Activated CD8-positive, alpha-beta memory T cell treated with anti-CD3 and anti-CD28 coated beads, Interleukin-2, amount 50 U/mL, for 24 hours (primary cell): ENCODE measurements around the gene MBD5.

Experiments
- DNase-seq: peaks from one replicate; pipeline ENCODE4 v3.0.0-alpha.2; 2020; ENCODE audit errors: extremely low read depth

The MBD5 gene

DNA sequence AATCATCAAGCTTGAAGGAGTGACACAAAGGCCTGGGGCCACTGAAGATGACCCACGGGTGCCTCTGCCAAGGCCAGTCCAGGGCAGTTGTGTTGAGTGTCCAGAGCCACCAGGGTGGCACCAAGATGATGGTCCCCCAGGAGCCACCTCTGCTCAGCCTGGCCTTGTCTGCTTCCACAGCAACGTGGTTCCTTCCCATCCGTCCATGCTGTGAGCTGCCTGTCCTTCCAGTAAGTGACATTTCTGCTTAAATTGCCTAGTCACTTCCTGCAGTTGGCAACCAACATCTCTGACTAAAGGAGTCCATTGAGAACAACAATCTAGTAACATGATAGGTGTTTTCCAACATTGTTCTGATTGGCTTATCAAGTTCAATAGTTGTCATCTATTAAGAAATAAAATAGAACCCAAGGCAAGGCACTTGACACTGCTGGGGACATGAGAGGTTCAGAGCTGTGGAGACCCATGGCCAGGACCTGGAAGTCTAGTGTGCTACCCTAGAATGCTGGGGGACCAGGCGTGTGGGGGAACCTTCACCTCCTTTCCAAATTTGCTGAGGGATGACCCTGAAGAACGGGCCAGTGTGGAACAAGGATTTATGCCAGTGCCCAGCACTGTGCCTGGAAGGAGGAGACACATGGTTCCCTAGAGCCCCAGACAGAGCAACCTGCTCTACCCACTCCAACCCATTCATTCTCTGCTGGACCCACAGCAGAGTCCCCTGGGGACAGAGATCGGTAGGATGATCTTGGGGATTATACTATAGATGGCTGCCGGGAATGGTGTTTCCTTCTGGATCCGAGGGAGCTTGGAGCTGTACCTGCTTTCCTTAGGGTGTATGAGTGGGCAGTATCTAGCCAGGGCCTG is 524.7 kb downstream of the MBD5 start:
- DNase-seq: no peak

DNA sequence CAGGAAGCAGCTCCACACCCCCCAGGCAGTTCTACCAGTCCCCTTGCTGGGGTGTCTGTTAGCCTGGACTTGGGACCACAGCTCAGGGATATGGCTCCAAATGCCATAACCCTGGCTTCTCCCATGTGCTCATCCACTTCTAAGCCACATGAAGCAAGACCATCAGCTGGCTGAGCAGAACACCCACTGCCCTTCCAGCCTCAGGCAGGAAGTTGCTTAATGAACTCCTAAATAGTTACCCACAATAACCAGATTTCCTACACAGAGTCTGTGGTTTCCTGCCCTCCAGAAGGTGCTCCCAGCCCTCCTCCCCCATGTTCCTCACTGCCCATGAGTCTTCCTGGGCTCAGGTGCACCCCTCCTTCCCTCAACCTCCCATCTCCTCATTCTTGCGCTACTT is 525.4 kb downstream of the MBD5 start:
- no peak for DNase-seq

DNA sequence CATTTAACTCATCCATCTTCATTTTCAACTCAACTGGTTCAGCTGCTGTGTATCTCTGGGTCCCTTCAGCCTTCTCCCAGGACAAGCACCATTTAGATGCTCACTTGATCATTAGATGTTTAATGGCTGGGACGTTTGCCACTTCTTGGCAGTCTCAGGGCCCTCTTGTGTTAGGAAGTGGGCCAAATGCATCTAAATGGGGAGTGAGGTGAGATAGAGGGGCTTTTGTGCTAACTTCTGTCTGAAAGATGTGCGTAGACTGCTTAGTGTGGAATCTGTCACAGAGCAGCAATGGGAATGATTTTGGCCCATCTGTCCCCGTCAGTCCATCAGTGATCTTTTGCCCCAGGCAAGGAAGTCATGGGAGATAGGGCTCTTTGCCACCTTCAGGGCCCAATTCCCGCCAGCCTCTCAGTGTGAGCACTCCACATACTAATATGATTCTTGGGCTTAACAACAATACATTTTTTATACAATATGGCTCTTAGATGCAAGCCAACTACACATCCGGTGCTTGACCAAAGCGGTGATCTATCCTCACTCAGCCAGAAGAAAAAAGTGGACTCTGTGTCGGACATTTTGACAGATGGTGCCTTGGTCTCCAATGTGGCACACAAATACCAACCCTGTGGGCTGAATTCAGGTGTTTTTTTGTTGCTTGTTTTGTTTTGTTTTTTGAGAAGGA is 528.0 kb downstream of the MBD5 start:
- DNase-seq: no peak

GRCh38 chr2:148552675-148553331 is 531.9 kb downstream of the MBD5 start:
- DNase-seq: no peak

DNA sequence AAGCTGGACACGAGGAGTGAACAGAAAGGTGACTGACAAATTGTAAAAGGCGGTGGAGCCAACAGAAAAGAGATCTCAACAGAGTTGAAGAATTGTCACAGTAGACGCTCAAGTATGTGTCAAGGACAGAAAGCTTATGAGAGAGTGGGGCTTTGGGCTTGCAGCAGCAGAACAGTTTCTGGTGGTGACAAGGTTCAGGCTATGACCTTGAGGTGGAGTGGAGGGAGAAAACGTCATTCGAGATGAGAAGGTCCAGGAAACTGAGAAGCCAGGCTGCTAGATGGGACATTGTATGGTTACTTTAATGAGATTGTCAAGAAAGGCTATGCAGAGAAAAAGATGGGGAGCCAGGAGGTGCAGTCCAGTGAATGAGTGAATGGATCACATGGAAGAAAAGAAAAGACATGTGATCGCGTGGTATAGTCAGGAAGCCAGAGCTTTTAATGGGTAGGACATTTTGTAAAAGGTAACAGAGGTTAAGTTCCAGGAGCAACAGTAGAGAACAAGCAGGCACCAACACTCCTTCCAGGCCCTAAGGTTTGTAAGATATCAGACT is 532.5 kb downstream of the MBD5 start:
- no peak for DNase-seq

DNA sequence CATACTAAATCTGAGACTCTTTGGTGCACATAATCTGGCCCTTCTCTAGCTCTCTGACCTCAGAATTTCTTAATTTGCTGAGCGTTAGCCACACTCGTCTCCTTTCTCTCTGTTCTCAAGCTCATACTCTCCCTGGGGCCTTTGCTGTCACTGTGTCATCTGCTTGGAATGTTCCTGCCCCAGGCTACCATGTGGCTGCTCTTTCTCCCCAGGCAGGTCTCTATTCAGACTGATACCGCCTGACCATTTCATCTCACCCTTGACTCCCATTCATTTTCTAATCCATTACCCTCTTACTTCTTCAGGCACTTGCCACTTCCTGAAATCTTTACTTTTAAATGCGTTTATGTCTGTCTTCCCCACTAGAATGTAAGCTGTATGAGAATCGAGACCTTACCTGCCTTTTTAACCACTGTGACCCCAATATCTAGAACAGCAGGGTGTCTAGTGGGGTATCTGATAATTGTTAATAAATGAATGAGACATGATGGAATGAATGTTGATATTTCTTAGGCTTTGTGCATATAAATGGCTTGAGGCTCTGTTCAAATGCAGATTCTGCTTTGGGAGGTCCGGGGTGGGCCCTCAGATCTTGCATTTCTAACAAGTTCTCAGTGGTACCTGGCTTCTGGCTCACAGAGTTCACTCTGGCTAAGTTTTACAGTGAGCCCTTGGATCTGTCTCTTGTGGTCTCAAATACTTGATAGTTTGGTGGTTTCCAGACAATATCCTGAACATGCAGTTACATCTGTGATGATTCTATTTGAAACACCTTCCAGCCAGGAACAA is 533.8 kb downstream of the MBD5 start:
- no peak for DNase-seq

DNA sequence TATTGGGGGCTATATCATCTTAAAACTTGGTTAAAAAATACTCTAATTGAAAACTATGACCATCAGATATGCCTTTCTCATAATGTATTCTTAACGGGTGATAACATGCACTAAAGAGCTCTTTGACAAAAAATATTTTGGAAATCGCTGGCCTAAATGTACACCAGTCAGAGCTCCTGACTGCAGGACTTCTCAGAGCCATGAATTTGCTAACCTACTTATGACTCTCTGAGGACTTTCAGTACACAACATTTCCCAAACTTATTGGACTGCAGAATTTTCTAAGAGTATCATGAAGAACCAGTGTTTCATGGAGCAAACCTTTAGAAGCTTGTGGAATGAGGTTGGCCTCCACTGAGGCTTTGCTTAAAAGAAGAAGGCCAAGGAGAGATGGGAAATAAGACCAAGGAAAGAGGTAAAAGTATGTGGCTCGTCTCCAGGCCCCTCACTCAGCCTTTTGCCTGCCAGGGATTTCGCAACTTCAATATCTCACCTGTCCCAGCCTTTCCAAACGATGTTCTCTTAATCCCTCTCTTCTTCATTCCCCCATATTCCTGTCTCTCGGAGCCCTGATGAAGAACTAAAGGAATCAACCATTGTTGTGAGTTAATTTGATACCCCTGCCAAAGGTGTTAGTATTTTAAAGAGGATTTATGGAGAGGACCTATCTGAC is 534.9 kb downstream of the MBD5 start:
- DNase-seq: no peak

- DNase-seq: no peak
Observed at GRCh38 chr2:148557844-148558436, 537.0 kb downstream of the MBD5 start.

DNA sequence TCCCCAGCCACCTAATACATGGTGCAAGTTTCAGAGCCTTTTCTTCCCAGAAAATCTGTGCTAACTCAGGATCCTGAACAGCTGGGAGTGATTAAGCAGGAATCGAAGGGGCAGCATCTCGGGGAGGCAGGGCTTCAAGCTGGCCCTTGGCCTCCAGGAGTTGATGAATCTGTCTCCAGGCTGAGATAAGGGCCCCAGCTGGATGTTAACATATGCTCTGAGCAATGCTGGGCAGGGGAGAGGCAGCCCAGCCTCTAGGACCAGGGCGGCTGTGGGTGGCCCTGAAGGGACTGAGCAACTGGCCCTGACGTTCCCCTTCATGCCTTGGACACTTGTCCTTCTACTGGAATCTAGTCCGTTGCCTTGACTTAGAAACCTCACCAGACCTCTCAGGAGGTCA is 539.6 kb downstream of the MBD5 start:
- no peak for DNase-seq

DNA sequence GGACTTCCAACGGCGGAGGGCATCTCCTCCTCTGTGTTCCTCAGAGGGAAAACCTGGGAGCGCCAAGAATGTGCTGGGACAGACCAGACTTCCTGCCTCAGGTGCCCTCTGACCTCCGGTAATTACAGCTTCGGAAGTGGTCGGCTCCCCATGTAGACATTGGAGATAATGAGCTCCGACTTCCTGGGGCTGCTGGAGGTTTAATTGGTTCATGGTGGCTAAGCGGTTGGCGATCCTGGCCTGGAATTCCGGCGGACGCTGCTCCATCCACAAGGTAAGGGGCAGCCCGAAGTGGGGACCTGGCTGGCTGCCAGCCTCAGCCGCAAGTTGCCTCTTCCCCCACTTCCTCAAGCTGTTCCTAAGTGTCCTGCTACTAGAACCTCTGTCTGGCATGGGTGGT is 540.5 kb downstream of the MBD5 start:
- no peak for DNase-seq

- no peak for DNase-seq
Observed at GRCh38 chr2:148565272-148565894, 544.5 kb downstream of the MBD5 start.
